IPS-18c (cell line): ENCODE data around the gene FCHO1.

Experiments used
- H3K4me3 ChIP-seq: 2 replicates; pipeline ENCODE4 v1.7.0; 2013; ENCODE audit warnings: low read depth, mild to moderate bottlenecking, low read length, moderate library complexity; ENCODE audit not compliant: insufficient read depth
- H3K9me3 ChIP-seq: one replicate; pipeline ENCODE4 v1.6.1; 2013; ENCODE audit warnings: mild to moderate bottlenecking, low read length, moderate library complexity; ENCODE audit not compliant: control insufficient read depth, insufficient read depth

FCHO1 gene

DNA sequence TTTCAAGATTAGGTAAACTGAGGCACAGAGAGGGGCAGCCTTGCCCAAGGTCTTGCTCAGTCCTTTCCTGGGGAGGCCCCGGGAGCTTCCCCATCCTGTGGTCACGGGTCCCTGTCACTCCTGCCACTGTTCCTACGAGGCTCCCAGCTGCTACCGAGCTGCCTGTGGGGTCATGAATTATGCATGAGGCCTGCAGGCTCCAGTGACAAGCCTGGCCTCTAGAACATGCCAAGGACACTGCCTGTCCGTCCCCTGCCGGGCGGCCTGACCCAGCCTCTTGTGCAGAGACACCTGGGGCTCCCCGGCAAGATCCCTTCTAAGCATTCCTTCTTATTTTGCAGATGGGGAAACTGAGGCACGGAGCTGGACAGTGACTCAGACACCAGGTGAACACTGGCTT lies 2.7 kb downstream of the FCHO1 start:
- Histone ChIP-seq H3K4me3 (no peak overlapping the region), H3K9me3 (no peaks in the 10 kb centered on the region)

DNA sequence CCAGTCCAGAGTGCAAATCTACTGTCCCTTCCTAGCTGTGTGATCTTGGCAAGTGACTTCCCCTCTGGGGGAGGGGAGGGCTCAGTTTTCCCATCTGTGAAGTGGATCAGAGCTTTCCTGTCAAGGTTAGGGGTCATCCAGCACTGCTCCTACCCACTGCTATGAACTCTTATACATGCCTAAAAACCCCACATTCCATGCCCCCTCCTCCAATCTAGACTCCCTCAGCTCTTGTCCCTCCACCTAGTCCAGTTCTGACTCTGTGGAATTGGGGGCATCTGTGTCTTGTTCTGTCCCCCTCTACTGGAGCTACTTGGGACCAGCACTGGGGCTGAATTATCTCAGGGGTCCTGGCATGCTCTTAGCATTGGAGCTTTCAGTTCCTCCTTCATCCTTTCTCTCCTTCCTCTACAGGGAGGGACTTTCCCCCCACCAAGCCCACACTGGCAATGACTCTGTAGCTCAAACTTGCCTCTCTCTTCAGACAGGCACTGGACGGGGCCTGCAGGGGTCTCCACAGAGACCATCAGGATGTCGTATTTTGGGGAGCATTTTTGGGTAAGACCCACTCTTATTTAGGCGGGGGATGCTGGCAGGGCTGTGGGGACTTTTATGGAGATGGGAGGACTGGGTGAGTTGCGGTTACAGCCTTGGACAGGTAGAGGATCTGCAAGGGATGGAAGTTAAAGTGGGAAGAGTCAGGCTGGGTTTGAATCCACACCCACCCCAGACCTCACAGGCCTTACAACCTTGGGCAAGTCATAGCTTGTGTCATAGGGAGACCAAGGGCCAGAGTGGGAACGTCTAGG lies 3.6 kb downstream of the FCHO1 start:
- no peaks in the 10 kb centered on the region for H3K9me3 ChIP-seq

DNA sequence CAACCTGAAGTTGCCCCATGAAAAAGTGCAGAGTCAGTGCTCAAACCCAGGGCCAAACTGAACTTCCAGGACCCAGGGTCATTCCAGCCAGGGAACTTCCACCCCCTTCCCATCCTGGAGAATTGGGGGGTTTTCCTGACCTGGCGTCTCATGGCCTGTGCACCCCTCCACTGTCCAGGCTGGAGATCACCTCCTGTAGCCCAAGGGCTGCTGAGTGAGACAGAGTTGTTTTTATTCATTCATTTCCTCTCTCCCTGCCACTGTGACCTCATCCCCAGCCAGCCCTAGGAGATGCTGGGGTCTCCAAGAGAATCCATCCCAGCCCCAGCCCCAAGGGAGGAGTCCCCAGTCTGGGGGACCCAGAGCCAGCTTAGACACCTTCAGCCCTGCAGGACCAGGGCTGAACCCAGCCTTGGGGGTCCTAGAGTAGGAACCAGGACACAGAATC lies 4.2 kb downstream of the FCHO1 start:
- H3K9me3 ChIP-seq, result no peaks in the 10 kb centered on the region
- H3K4me3 ChIP-seq, result no peak overlapping the region

More for the DNA sequence above, 3.6 kb downstream of the FCHO1 start:
- no peak overlapping the region for H3K4me3 ChIP-seq

DNA sequence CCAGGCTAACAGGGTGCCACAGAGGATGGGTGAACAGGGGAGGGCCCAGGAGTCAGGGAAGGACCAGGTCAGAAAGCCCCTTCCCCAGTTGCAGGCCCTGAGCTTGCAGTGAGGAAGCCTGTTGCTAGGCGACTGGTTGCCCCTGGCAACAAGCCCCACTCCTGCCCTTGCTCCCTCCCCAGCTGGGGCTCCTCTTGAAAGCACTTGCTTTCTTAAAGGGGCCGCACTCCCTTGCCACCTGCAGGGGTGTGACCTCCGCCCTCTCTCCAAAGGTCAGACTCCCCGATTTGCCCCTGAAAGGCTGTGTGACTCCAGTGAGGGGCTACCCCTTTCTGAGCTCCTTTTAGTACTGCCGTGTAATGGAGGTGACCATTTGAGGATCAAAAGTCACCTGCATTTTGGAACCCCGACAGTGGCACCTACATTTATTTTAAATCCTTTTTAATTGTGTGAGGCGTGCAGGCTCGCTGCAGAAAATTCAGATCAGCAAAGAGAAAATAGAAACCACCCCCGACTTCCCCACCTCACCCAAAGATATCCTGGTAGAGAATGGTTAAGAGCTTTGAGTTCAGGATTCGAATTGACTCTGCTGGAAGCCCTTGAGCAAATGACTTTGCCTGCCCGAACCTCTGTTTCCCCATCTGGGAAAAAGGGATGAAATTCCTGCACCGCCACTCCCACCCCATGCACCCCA lies 4.8 kb downstream of the FCHO1 start:
- no peaks in the 10 kb centered on the region for H3K9me3 ChIP-seq
- H3K4me3 ChIP-seq, result no peak overlapping the region

DNA sequence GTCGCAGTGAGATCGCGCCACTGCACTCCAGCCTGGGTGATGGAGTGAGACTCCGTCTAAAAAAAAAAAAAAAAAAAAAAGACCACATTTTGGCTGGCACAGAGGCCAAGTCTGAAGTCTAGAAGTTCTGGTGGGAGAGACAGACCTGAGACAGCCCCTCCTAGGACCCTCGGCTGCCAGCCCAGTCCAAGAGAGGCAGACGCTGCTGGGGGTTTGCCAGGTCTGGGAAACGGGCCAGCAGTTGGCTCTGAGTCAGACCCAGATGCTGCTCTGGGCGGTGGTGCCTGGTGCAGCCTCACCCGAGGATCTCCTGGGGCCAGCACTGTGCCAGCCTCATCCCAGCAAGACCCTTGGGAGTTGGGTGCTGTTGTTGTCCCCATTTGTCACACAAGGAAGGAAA lies 5.8 kb downstream of the FCHO1 start:
- no peaks in the 10 kb centered on the region for H3K9me3 ChIP-seq
- H3K4me3 ChIP-seq, result no peak overlapping the region

DNA sequence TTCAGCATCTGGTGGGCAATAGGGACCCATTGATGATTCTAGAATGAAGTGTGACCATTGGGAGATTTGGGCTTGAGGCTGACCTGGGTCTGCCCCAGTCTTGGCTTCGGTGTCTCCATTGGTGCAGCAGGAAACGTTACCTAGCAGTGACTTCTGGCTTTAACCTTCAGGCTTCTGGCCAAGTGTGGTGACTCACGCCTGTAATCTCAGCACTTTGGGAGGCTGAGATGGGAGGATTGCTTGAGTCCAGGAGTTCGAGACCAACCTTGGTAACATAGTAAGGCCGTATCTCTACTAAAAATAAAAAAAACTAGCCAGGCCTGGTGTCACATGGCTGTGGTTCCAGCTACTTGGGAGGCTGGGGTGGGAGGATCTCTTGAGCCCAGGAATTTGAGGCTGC lies 7.2 kb downstream of the FCHO1 start:
- Histone ChIP-seq H3K4me3 (no peak overlapping the region), H3K9me3 (no peaks in the 10 kb centered on the region)

DNA sequence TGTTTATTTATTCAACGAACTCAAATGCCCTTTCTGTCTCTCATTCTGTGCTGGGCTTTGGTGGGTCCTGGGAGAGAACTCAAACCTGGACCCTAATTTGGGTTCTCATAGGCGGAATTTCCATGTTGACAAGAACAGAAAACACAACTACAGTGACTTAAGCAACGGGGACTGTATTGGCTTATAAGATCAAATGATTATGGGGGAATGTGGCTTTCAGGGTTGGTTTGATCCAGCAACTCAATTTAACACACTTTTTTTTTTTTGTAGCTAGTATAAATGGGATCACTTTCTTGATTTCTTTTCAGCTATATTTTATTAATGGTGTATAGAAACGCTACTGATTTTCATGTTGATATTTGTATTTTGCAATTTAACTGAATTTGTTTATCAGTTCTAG lies 9.9 kb downstream of the FCHO1 start:
- H3K4me3 ChIP-seq, result no peak overlapping the region

DNA sequence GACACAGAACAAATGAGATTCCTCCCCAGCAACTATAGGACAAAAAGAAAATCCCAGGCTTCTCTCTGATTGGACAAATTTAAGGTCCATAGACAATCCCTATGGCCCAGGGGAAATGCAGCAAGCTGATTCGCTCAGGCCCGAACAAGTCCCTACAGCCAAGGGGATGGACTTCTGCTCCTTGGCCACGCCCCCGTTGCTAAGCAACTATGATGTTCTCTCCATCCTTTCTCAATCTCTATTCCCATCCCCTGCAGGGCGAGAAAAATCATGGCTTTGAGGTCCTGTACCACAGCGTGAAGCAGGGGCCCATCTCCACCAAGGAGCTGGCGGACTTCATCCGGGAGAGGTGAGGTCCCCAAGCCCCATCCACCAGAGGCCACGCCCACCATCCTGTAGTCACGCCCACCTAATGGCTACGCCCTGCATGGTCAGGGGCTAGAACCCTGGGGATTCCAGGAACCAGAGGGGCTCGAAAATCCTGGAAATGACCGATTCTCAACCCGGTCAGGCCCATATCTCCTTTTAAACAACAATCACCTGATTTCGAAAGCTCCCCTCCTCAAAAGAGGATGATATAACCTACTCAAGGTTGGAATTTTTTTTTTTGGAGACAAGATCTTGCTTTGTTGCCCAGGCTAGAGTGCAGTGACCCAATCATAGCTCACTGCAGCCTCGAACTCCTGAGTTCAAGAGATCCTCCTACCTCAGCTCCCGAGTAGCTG lies 11.4 kb downstream of the FCHO1 start:
- H3K4me3 ChIP-seq, result no peak overlapping the region

More for the DNA sequence above, 9.9 kb downstream of the FCHO1 start:
- H3K9me3 ChIP-seq, result no peaks in the 10 kb centered on the region

DNA sequence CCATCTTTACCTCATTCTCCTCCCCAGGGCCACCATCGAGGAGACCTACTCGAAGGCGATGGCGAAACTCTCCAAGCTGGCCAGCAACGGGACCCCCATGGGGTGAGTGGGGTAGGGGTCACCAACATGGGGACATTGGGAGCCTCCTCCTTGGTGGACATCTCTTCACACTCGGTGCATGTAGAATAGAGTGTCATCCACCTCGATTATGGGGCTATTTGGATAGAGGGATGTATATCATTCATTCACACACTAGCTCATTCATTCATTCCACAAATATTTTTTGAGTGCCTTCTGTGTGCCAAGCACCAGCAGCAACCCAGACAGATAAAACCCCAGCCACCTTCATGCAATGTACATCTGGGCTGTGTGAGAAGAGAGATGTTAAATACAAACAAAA lies 13.1 kb downstream of the FCHO1 start:
- no peak overlapping the region for H3K4me3 ChIP-seq
- H3K9me3 ChIP-seq, result no peaks in the 10 kb centered on the region

More for the DNA sequence above, 11.4 kb downstream of the FCHO1 start:
- no peaks in the 10 kb centered on the region for H3K9me3 ChIP-seq

DNA sequence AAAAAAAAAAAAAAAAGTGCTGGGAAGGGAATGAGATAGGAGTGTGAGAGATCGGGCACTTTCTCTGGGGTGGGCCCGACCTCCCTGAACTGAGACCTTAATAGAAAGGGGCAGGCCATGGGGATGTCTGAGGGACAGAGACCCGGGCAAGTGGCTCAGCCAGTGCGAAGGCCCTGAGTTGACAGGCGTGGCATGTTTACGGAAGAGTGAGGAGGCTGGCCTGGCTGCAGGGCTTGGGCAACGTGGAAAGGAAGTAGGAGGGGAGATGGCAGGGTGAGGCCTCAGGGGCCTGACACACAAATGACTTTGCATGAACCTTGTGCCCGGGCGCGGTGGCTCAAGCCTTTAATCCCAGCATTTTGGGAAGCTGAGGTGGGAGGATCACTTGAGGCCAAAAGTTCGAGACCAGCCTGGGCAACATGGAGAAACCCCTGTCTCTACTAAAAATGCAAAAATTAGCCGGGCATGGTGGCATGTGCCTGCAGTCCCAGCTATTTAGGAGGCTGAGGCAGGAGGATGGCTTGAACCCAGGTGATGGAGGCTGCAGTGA lies 13.9 kb downstream of the FCHO1 start:
- no peak overlapping the region for H3K4me3 ChIP-seq
- H3K9me3 ChIP-seq, result no peaks in the 10 kb centered on the region

DNA sequence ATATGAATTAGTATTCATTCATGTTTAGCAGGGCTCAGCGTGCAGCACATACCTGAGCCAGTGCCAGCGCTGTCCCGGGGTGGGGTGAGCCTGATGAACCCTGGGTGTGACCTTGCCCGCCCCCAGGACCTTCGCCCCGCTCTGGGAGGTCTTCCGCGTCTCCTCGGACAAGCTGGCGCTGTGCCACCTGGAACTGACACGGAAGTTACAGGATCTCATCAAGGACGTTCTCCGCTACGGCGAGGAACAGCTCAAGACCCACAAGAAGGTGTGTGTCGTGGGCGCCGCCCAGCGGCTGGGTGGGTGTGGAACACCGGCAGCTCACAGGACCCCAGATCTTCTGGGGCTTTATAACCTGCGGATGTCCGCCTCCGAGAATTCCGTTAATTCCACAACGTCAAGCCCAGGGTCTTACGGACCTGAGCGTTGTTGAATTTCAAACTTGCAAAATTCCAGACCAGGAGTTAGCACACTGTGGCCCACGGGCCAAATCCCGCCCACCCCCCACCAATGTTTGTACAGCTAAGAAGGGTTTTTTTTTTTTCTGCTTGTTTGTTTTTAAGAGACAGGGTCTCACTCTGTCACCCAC lies 15.4 kb downstream of the FCHO1 start:
- no peak overlapping the region; the same call in 1 of the 2 replicates for H3K4me3 ChIP-seq

DNA sequence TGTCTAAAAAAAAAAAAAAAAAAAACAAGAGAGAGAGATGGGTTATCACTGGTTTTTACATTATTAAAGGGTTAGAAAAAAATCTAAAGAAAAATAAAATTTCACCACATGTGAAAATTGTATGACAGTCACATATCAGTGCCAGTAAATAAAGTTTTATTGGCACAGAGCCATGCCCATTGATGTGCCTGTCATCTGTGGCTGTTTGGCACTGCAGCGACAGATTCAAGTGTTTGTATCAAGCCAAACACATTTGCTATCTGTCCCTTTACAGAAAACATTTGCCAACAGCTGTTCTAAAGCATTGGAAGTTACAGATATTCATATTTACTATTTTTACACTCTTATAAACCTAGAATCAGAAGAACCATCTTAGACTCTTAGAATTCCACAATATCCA lies 16.3 kb downstream of the FCHO1 start:
- H3K9me3 ChIP-seq, result no peaks in the 10 kb centered on the region
- no peak overlapping the region for H3K4me3 ChIP-seq

More for the DNA sequence above, 15.4 kb downstream of the FCHO1 start:
- no peaks in the 10 kb centered on the region for H3K9me3 ChIP-seq

DNA sequence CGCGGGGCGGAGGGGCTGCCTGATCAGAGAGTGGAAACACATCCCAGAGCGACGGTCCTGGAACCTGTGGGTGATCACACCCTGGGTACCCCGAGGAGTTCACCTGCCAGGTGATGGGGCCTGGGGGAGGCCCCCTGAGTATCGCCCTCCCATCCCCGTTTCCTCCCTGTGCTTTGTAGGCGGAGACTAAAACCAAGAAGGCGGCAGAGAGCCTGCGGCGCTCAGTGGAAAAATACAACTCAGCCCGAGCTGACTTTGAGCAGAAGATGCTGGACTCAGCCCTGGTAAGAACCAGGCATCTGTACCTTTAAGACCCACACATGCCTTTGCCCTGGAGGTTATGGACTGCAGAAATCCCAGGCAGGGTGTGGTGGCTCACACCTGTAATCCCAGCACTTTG lies 19.3 kb downstream of the FCHO1 start:
- Histone ChIP-seq H3K9me3 (no peaks in the 10 kb centered on the region), H3K4me3 (no peak overlapping the region)

DNA sequence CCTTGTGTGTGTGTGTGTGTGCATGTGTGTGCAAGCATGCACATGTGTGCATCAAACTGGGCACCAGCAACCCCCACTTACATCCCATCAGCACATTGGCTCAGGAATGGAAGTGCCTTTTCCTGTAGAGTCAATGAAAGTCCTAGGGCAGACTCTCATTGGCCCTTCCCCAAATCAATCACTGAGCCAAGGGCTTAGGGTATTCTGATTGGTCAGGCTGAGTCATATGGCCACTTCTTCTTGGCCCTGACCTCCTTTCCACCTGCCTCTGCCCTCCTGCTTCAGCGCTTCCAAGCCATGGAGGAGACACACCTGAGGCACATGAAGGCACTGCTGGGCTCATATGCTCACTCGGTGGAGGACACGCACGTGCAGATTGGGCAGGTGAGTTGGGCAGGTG lies 20.9 kb downstream of the FCHO1 start:
- Histone ChIP-seq H3K9me3 (no peaks in the 10 kb centered on the region), H3K4me3 (no peak overlapping the region)

DNA sequence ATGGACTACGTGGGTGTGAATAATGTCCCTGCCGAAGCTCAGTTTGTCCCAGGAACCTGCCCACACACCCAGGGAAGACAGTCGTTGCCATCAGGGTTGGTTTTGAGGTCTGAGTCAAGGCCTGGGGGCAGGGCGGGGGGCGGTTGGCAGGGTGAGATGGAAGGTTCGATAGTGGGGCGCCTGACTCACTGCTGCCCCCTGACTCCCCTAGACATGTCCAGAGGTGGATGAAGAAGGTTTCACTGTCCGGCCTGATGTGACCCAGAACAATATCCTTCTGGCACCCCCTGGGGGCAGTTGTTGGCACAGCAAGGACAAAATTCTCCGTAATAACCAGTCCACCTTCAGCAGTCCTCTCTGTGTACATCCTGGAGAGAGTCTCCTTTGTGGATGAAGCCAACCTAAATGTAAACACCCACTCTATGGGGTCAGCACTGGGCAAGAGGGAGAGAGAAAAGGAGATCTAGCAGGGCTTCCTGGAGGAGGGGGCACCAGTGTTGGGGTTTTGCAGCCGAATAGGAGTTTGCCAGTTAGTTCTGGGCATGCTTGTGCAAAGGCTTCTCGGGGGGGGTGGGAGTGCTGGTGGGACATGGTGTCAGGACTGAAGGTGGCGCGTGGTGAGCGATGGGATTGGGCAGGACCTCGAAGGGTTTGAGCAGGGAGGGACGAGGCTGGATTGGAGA lies 24.1 kb downstream of the FCHO1 start:
- Histone ChIP-seq H3K9me3 (peaks cover 3% of the 10 kb centered on the region), H3K4me3 (no peak overlapping the region)

DNA sequence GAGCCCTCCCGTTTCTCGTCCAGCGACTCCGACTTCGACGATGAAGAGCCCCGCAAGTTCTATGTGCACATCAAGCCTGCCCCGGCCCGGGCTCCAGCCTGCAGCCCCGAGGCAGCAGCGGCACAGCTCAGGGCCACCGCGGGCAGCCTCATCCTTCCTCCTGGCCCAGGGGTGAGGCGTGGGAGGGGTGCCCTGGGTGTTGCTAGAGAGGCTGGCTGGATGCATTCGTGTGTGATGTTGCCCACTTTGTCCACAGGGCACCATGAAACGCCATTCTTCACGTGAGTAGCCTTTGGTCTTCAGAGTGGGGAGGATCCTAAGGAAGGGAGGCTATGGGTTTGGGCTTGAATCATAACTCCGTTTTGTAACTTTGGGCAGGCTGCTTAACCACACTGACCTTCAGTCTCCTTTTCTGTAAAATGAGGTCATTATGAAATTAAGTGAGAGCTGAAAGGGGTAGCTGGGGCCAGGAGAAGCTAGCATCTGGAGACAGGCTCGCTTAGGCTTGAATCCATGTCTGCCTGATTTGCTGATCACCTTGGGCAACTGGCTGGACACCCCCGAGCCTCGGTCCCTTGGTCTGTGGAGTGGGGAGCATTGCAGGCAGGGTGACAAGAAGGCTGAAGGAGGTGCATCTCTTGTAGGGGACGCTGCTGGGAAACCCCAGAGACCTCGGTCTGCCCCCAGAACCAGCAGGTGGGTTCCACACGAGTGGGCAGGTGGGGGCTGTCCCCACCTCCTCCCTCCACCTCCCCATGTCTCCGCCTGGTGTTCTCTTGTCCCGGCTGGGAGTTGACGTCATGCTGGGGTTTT lies 24.9 kb downstream of the FCHO1 start:
- Histone ChIP-seq H3K4me3 (no peak overlapping the region), H3K9me3 (peaks cover 3% of the 10 kb centered on the region)
